SH-SY5Y (cell line): Measurements from ENCODE around the gene CD3G.

Experiments used
- GATA2 ChIP-seq: IDR thresholded peaks from 2 replicates; pipeline ENCODE4 v1.6.1; 2011; ENCODE audit warnings: mild to moderate bottlenecking, low read depth, low read length
- GATA3 ChIP-seq: IDR thresholded peaks from 2 replicates; pipeline ENCODE4 v1.6.1; 2011; ENCODE audit warnings: low read depth, mild to moderate bottlenecking, low read length, moderate library complexity

DNA sequence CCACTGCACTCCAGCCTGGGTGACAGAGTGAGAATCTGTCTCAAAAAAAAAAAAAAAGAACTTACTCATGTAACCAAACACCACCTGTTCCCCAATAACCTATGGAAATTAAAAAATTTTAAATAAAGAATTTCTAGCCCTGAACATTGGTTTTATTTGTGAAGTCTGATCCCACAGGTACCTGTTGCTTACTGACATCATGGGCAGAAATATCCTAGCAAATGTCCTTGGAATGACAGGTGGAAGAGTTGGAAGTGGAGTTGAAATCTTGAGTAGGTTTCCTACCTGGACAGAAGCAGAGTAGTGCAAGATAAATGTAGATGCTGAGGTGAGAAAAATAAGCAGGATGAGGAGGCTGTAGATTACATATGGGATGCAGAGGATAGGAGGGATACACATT, 18.9 kb upstream of the CD3G start:
- TF ChIP-seq GATA2: no peak
- no peak for TF ChIP-seq GATA3
